Stimulated activated CD4-positive, alpha-beta T cell treated with anti-CD3 and anti-CD28 coated beads, Interleukin-15, amount 100 ng/mL, for 1 hour (primary cell): ENCODE results near the gene ATF2.
"Not testable (repeated sequence)": the region's sequence is repeated elsewhere in the genome, so short reads cannot be mapped to it uniquely, and the experiment has no call there.

Source experiments
- DNase-seq, 2 donors: peaks; one replicate each; pipeline ENCODE4 v3.0.0-alpha.2; 2020; ENCODE audit warnings: low read depth in 1 of 2, low spot score in 1 of 2

The ATF2 gene

GRCh38 chr2:175166216-175166824 is 1.7 kb downstream of the ATF2 start:
- no peak for DNase-seq

GRCh38 chr2:175164235-175164634 is 3.8 kb downstream of the ATF2 start:
- no peak for DNase-seq

GRCh38 chr2:175158894-175159293 is 9.1 kb downstream of the ATF2 start:
- no peak for DNase-seq

- DNase-seq = no peak
These were observed 11.5 kb downstream of the ATF2 start for GRCh38 chr2:175156534-175156933.

- DNase-seq = no peak
These were observed 13.3 kb downstream of the ATF2 start for GRCh38 chr2:175154661-175155082.

- DNase-seq = no peak
These were observed 15.8 kb downstream of the ATF2 start for GRCh38 chr2:175152242-175152641.

GRCh38 chr2:175151791-175152190 is 16.2 kb downstream of the ATF2 start:
- DNase-seq = no peak

GRCh38 chr2:175147186-175147585 is 20.8 kb downstream of the ATF2 start:
- DNase-seq = no peak

GRCh38 chr2:175143678-175144077 is 24.3 kb downstream of the ATF2 start:
- DNase-seq = no peak

GRCh38 chr2:175143191-175143590 is 24.8 kb downstream of the ATF2 start:
- DNase-seq = no peak

- DNase-seq = no peak
These were observed 27.7 kb downstream of the ATF2 start for GRCh38 chr2:175140332-175140731.

- DNase-seq = no peak
These were observed 30.2 kb downstream of the ATF2 start for GRCh38 chr2:175137793-175138192.

GRCh38 chr2:175136334-175137215 is 31.4 kb downstream of the ATF2 start:
- DNase-seq = no peak

GRCh38 chr2:175135862-175136261 is 32.1 kb downstream of the ATF2 start:
- DNase-seq = no peak

GRCh38 chr2:175135177-175135576 is 32.8 kb downstream of the ATF2 start:
- no peak for DNase-seq

GRCh38 chr2:175131252-175131651 is 36.8 kb downstream of the ATF2 start:
- DNase-seq = no peak

- no peak for DNase-seq
These were observed 41.3 kb downstream of the ATF2 start for GRCh38 chr2:175126661-175127060.

GRCh38 chr2:175123254-175123653 is 44.7 kb downstream of the ATF2 start:
- DNase-seq = no peak

- no peak for DNase-seq
These were observed 56.8 kb downstream of the ATF2 start for GRCh38 chr2:175111200-175111657.

- not testable (repeated sequence) for DNase-seq
These were observed 59.9 kb downstream of the ATF2 start for GRCh38 chr2:175108091-175108490.

- DNase-seq = no peak
These were observed 60.9 kb downstream of the ATF2 start for GRCh38 chr2:175107146-175107545.

GRCh38 chr2:175103191-175103590 is 64.8 kb downstream of the ATF2 start:
- DNase-seq = no peak
